ENCODE data around the gene XIRP2. TPM values are rescaled to one million over a fixed set of nuclear protein-coding genes. Genes with fewer than 3 reads are reported as not detected.
A peak's percentile ranks its signal among the peaks of the same experiment; 100 is the strongest.

XIRP2 gene
- total and polyA plus RNA-seq, 2 of the 8 experiments (the other 6 are each of a cell fraction or from before 2014, with no cell fraction given) = 0.11 TPM; not detected in 1

GRCh38 chr2:167265722-167266121, 377.4 kb downstream of the XIRP2 start:
- no peak overlapping the region for H4K5ac ChIP-seq (ENCODE audit: insufficient read length, low read depth, low read length)
- H3K4me1 ChIP-seq (replicated peaks in 1 of 4; ENCODE audit: control insufficient read depth in 3 of 4, insufficient read depth in 4 of 4, low read length in 3 of 4) = no peaks in the 10 kb centered on the region
- H3K79me1 ChIP-seq (ENCODE audit: low read depth, low read length) = no peaks in the 10 kb centered on the region
- no peak overlapping the region for H2AK5ac ChIP-seq (ENCODE audit: low read depth, low read length)
- no peak overlapping the region for H3K27ac ChIP-seq (ENCODE audit: low read depth, low read length)
- H3K4ac ChIP-seq (replicated peaks; ENCODE audit: insufficient read length, low read depth, low read length) = peak overlapping the region; percentile 48
- 0 out of 2 replicates have a peak overlapping the region, but pooled peaks have one; percentile 20 for H2BK12ac ChIP-seq (ENCODE audit: low read depth, low read length)
- H3K9ac ChIP-seq (replicated peaks in 1 of 4; ENCODE audit: extremely low read depth in 1 of 4, low read depth in 3 of 4, low read length in 3 of 4) = no peak overlapping the region
- H3K18ac ChIP-seq (ENCODE audit: extremely low read depth, low read length) = no peak overlapping the region
- H3K23me2 ChIP-seq (ENCODE audit: low read depth, low read length) = no peaks in the 10 kb centered on the region
- no peaks in the 10 kb centered on the region for H3K27me3 ChIP-seq (replicated peaks in 1 of 4; ENCODE audit: control insufficient read depth in 3 of 4, extremely low read depth in 1 of 4, insufficient read depth in 3 of 4, low read length in 3 of 4)
- H4K91ac ChIP-seq (replicated peaks; ENCODE audit: insufficient read length, low read length) = no peak overlapping the region
- no peak overlapping the region for H4K8ac ChIP-seq (ENCODE audit: extremely low read depth, insufficient read depth, low read length)
- H3K79me2 ChIP-seq (ENCODE audit: control insufficient read depth in 1 of 2, insufficient read depth in 2 of 2, low read length in 2 of 2) = no peaks in the 10 kb centered on the region
- H2BK5ac ChIP-seq (ENCODE audit: low read depth, low read length) = no peak overlapping the region
- no peak overlapping the region for H3K56ac ChIP-seq (replicated peaks; ENCODE audit: insufficient read length, low read depth, low read length)
- H3K4me3 ChIP-seq (ENCODE audit: extremely low read depth in 1 of 4, insufficient read depth in 2 of 4, low read depth in 3 of 4, low read length in 4 of 4) = no peak overlapping the region
- 0 out of 2 replicates have a peak overlapping the region, but pooled peaks have one; percentile 34 for H2BK15ac ChIP-seq (ENCODE audit: low read length)
- FAIRE-seq = peak; percentile 45
- H3K14ac ChIP-seq (ENCODE audit: insufficient read length) = no peak overlapping the region
- H3K4me2 ChIP-seq (ENCODE audit: insufficient read depth in 1 of 2, low read depth in 2 of 2, low read length in 2 of 2) = no peak overlapping the region
- no peak overlapping the region for H2BK120ac ChIP-seq (replicated peaks; ENCODE audit: low read depth, low read length)
- WGBS, 2 experiments (ENCODE audit: extremely low coverage in 1 of 2, insufficient coverage in 1 of 2, insufficient read length in 1 of 2, insufficient replicate concordance in 2 of 2, low coverage in 1 of 2, low lambda C conversion rate in 2 of 2, missing lambda C conversion rate in 1 of 2) = 94% methylated on average over 5 of the region's 5 CpGs; no CpG with 5 or more reads in 1 of the 2 experiments
- no peaks in the 10 kb centered on the region for H4K20me1 ChIP-seq (replicated peaks in 1 of 2; ENCODE audit: control insufficient read depth in 1 of 2, insufficient read depth in 2 of 2, low read length in 2 of 2)
- DNase-seq (ENCODE audit: low read depth in 1 of 2, low spot score in 2 of 2) = no peak
- peak overlapping the region; percentile 42; the same call in 1 of the 2 replicates for H2AFZ ChIP-seq (ENCODE audit: low read length)
- H3K9me3 ChIP-seq (ENCODE audit: insufficient read depth in 2 of 2, low read depth in 1 of 2, low read length in 1 of 2) = peaks cover 18 to 21% of the 10 kb centered on the region in 2 experiments
- H3K23ac ChIP-seq (ENCODE audit: insufficient read length) = no peak overlapping the region
- ChIA-PET CTCF (ENCODE audit: partially characterized antibody) (interaction anchor here (1.0 to 1.7 kb wide), 2 partner anchors 67 to 853 kb away, joined by 3 read pairs; no protein-coding TSS in a partner anchor), POLR2A (ENCODE audit: partially characterized antibody) (no interaction called here)
- 0 out of 2 replicates have a peak overlapping the region, but pooled peaks have one; percentile 16 for H2BK20ac ChIP-seq (ENCODE audit: low read length)
- peaks cover 0 to 7% (median 2%) of the 10 kb centered on the region in 4 experiments; a peak in 3 of 8 replicates for H3K36me3 ChIP-seq (ENCODE audit: control insufficient read depth in 2 of 4, insufficient read depth in 4 of 4, low read length in 3 of 4)
- TF ChIP-seq GABPA (IDR thresholded peaks at IDR 0.05; ENCODE audit: borderline replicate concordance, insufficient read depth, low read length) (no peak), HDAC2 (IDR thresholded peaks at IDR 0.05; ENCODE audit: borderline replicate concordance in 1 of 2, low read depth in 2 of 2, low read length in 2 of 2) (no peak), GTF2F1 (IDR thresholded peaks at IDR 0.05; ENCODE audit: borderline replicate concordance, low read depth, low read length) (no peak), CTCF (IDR thresholded peaks at IDR 0.05; ENCODE audit: control extremely low read depth in 1 of 3, insufficient read depth in 1 of 3, low read depth in 1 of 3, low read length in 3 of 3) (no peak), TBP (IDR thresholded peaks at IDR 0.05; ENCODE audit: low read depth, low read length) (no peak), TAF1 (IDR thresholded peaks at IDR 0.05; ENCODE audit: low read depth, low read length) (no peak), SAP30 (IDR thresholded peaks at IDR 0.05; ENCODE audit: insufficient read depth, insufficient replicate concordance, low read length) (no peak), SRF (IDR thresholded peaks at IDR 0.05; ENCODE audit: low read depth, low read length) (no peak), USF2 (IDR thresholded peaks at IDR 0.05; ENCODE audit: low read length) (no peak)

Measured in H1 (cell line).